Upper lobe of left lung (tissue), 6 donors: ENCODE measurements around the gene COLEC11. TPM values are rescaled to one million over a fixed set of nuclear protein-coding genes. Genes with fewer than 3 reads are reported as not detected.

ENCODE experiments used
- ATAC-seq, 2 donors: fragments of 200-7000 bp; cut with Tn5 transposase; one replicate each; pipeline ENCODE4 v1.9.1; 2022; ENCODE audit warnings: mild to moderate bottlenecking in 2 of 2, moderate library complexity in 2 of 2; ENCODE audit not compliant: low FRiP score in 2 of 2
- DNase-seq, 2 donors: peaks; one replicate each; pipeline ENCODE4 v3.0.0-alpha.2; 2019 to 2020
- H3K27ac ChIP-seq, 4 donors: fragments of 200-600 bp; sonication (generic); one replicate each; pipeline ENCODE4 v1.5.1; 2016 to 2019
- H3K27me3 ChIP-seq, 4 donors: fragments of 200-600 bp; sonication (generic); one replicate each; pipeline ENCODE4 v1.5.1; 2017 to 2019
- H3K36me3 ChIP-seq, 4 donors: fragments of 200-600 bp; sonication (generic); one replicate each; pipeline ENCODE4 v1.5.1; 2016 to 2019
- H3K4me1 ChIP-seq, 4 donors: fragments of 200-600 bp; sonication (generic); one replicate each; pipeline ENCODE4 v1.5.1; 2018 to 2019
- H3K4me3 ChIP-seq, 4 donors: fragments of 200-600 bp; sonication (generic); one replicate each; pipeline ENCODE4 v1.5.1; 2017 to 2019; ENCODE audit warnings: mild to moderate bottlenecking in 2 of 4, moderate library complexity in 1 of 4
- H3K9me3 ChIP-seq, 4 donors: fragments of 200-600 bp; sonication (generic); one replicate each; pipeline ENCODE4 v1.5.1; 2018 to 2019
- EP300 ChIP-seq, 4 donors: sonication (generic); formaldehyde crosslinking; IDR thresholded peaks; one replicate each; pipeline ENCODE4 v1.5.1; 2017; ENCODE audit warnings: antibody characterized with exemption in 4 of 4, control low read depth in 2 of 4
- POLR2A ChIP-seq, 4 donors: fragments of 450-650 bp; IDR thresholded peaks; one replicate each; pipeline ENCODE4 v1.5.1; 2016 to 2017; ENCODE audit warnings: antibody characterized with exemption in 4 of 4, mild to moderate bottlenecking in 2 of 4
- POLR2AphosphoS5 ChIP-seq, 2 donors: sonication (generic); formaldehyde crosslinking; IDR thresholded peaks; one replicate each; pipeline ENCODE4 v1.5.1; 2017; ENCODE audit warnings: antibody characterized with exemption in 2 of 2
- WGBS, 2 donors: methylation state at CpG; one replicate each; pipeline ENCODE4 v1.1.5; 2017 to 2018; 5-methylcytosine and 5-hydroxymethylcytosine counted together
- total RNA-seq, 6 donors: library from RNA; depleted of rRNA in 4 of 6; stranded (reverse); fragments of >200 nt in 4 of 6; gene quantifications; one replicate each; pipeline versions ENCODE4 v1.1.0 to v1.2.1, GENCODE V29; 2016 to 2021
- TF ChIP-seq, protein P1 (sequence below), 6 experiments: fragments of 450-650 bp in 4 of 6; fragments of 200-600 bp in 2 of 6; sonication (generic) in 2 of 6; IDR thresholded peaks; one replicate each; pipeline ENCODE4 v1.5.1; 2016 to 2019; ENCODE audit warnings: antibody characterized with exemption in 6 of 6
- donor health status: DM: no; HTN: no; CAD: no; lungs with moderate emphysema.
- donor health status: DM: no; HTN: yes; CAD: no; lungs with severe emphysema.

Gene COLEC11
- total RNA-seq, 6 donors from 2014 or later: 0.79 to 2.3 (median 1.3) TPM; not detected in 1

DNA sequence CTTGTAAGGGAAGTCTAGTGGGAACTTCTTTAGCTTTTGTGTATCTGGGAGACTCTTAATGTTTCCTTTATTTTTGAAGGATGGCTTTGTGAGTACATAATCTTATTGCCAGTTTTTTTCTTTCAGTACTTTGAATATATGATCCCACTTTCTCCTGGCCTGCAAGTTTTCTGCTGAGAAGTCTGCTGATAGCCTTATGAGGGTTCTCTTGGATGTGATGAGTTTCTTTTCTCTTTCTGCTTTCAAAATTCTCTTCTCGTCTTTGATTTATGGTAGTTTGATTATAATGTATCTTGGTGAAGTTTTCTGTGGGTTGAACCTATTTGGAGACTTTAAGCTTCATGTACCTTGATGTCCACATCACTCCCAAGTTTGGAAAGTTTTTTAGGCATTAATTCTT, 28.1 kb downstream of the COLEC11 start:
- TF ChIP-seq POLR2A (IDR thresholded peaks at IDR 0.05) (no peak), POLR2AphosphoS5 (IDR thresholded peaks at IDR 0.05) (no peak)
- TF ChIP-seq, protein P1, sequence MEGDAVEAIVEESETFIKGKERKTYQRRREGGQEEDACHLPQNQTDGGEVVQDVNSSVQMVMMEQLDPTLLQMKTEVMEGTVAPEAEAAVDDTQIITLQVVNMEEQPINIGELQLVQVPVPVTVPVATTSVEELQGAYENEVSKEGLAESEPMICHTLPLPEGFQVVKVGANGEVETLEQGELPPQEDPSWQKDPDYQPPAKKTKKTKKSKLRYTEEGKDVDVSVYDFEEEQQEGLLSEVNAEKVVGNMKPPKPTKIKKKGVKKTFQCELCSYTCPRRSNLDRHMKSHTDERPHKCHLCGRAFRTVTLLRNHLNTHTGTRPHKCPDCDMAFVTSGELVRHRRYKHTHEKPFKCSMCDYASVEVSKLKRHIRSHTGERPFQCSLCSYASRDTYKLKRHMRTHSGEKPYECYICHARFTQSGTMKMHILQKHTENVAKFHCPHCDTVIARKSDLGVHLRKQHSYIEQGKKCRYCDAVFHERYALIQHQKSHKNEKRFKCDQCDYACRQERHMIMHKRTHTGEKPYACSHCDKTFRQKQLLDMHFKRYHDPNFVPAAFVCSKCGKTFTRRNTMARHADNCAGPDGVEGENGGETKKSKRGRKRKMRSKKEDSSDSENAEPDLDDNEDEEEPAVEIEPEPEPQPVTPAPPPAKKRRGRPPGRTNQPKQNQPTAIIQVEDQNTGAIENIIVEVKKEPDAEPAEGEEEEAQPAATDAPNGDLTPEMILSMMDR (IDR thresholded peaks at IDR 0.05): no peak
- WGBS, 2 donors: 82 to 92% methylated on average over 1 of the region's 1 CpG
- DNase-seq (no peak), ATAC-seq (no peak)
- Histone ChIP-seq H3K4me1 (peaks cover 4 to 9% (median 7%) of the 10 kb centered on the region in 4 donors), H3K9me3 (no peaks in the 10 kb centered on the region), H3K4me3 (no peak overlapping the region), H3K27ac (no peak overlapping the region), H3K36me3 (no peaks in the 10 kb centered on the region), H3K27me3 (no peaks in the 10 kb centered on the region)

DNA sequence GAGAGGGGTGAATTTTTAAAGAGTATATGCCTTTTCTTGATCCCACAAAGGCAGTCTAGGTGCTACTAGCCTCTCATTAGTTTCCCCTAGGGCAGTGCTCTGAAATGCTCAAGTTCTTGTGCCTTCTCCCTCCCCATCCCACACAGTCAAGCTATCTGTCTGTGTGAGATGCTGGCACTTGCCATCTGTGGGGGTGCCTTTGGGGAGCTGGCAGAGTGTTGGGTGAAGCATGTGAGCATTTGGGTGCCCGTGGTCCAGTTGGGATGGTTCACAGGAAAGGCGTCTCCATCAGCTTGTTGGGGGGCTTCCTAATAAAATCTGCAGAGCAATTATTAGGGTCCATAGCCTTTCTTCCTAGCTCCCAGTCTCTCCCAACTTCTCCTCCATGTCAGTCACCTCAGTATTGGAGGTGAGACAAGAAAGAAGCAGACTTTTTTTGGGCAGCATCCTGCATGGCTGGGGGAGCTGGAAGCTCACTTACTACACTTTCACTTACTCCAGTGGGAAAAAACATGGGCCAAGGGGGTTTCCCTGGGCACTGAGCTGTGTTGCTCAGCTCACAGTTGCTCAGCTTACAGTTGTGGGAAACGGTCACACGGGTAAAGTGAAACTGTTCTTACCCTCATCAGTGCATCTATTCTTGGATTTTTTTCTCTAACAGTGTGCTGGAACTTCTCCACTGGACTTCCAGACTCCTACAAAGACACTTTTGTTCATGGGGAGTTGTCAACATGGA, 29.3 kb downstream of the COLEC11 start:
- no peak for DNase-seq
- Histone ChIP-seq H3K27me3 (no peaks in the 10 kb centered on the region), H3K4me1 (peaks cover 4 to 9% (median 7%) of the 10 kb centered on the region in 4 donors), H3K4me3 (no peak overlapping the region), H3K36me3 (no peaks in the 10 kb centered on the region), H3K27ac (no peak overlapping the region), H3K9me3 (no peaks in the 10 kb centered on the region)
- no peak for TF ChIP-seq POLR2AphosphoS5 (IDR thresholded peaks at IDR 0.05)
- TF ChIP-seq POLR2A (IDR thresholded peaks at IDR 0.05): no peak
- TF ChIP-seq, protein P1 (IDR thresholded peaks at IDR 0.05): no peak
- TF ChIP-seq EP300 (IDR thresholded peaks at IDR 0.05): no peak
- no peak for ATAC-seq
- 88 to 91% methylated on average over 4 of the region's 4 CpGs for WGBS, 2 donors

DNA sequence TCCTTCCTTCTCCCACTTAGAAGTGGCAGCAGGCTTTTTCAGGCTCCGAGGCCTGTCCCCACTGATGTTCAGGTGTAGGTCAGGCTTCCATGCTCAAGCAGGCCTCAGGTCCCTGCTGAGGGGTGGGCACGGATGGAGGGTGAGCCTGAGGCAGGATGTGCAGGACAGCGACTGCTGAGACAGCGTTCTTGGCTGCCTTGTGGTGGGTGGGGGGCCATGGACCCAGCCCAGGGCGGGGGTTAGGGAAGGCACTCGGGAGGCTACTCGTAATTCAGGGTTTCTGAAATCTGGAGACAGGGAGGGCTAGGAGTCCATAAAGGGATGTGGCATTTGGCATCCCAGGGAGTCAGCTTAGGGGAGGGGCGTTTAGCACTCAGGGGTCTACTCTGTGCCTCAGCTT, 30.3 kb downstream of the COLEC11 start:
- 93 to 96% methylated on average over 8 of the region's 8 CpGs for WGBS, 2 donors
- peaks cover 4 to 9% (median 7%) of the 10 kb centered on the region in 4 donors for H3K4me1 ChIP-seq

DNA sequence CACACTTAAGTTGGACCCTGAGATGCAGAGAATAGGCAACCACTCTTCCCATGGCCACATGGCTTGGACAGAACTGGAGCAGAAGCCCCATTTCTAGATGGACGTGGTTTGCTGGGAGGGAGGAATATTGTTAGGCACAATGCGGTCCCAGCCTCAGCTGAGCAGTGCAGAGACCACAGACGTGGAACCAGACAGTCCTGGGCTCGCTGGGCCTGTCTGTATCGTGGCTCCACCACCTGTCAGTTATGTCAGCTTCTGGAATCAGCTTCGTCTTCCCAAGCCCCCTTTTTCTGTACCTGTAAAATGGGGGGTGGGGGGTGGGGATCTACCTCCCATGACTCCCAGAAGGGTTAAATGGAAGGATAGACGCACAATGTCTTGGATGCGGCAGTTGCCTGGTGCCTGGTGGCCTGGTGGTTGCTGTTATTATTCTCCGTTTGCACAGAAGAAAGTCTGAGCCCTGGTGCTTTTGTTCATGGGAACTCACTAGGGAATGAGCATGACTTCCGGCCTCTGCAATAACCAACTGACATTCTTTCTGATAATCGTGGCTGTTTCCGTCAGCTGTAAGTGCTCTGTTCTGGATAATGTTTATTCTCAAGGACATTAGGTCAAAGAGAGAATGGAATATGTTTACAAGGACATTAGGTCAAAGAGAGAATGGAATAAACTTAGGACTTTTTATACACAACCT, 31.4 kb downstream of the COLEC11 start:
- no peak for ATAC-seq
- 57 to 64% methylated on average over 11 to 12 of the region's 12 CpGs for WGBS, 2 donors
- no peaks in the 10 kb centered on the region for H3K36me3 ChIP-seq
- no peak overlapping the region for H3K4me3 ChIP-seq
- peak overlapping the region; percentile 26 to 68 (median 48) for H3K27ac ChIP-seq
- TF ChIP-seq POLR2AphosphoS5 (IDR thresholded peaks at IDR 0.05) (peak; percentile 23 to 47), EP300 (IDR thresholded peaks at IDR 0.05) (peak in 2 of 4 donors; percentile 52), POLR2A (IDR thresholded peaks at IDR 0.05) (no peak)
- TF ChIP-seq, protein P1 (IDR thresholded peaks at IDR 0.05): no peak
- peak in 1 of 2 donors; percentile 13 for DNase-seq
- H3K9me3 ChIP-seq: no peaks in the 10 kb centered on the region
- no peaks in the 10 kb centered on the region for H3K27me3 ChIP-seq
- H3K4me1 ChIP-seq: peaks cover 4 to 16% (median 10%) of the 10 kb centered on the region in 4 donors

More for the DNA sequence above, 30.3 kb downstream of the COLEC11 start:
- TF ChIP-seq EP300 (IDR thresholded peaks at IDR 0.05) (no peak), POLR2AphosphoS5 (IDR thresholded peaks at IDR 0.05) (no peak)
- TF ChIP-seq, protein P1 (IDR thresholded peaks at IDR 0.05): no peak
- no peaks in the 10 kb centered on the region for H3K27me3 ChIP-seq
- H3K9me3 ChIP-seq: no peaks in the 10 kb centered on the region
- DNase-seq (no peak), ATAC-seq (no peak)
- no peak overlapping the region for H3K4me3 ChIP-seq
- no peak overlapping the region for H3K27ac ChIP-seq
- no peaks in the 10 kb centered on the region for H3K36me3 ChIP-seq
